Endothelial cell of umbilical vein (primary cell): Measurements from ENCODE around the gene FHOD3.

Source experiments
- MYC ChIP-seq: IDR thresholded peaks from one replicate; pipeline ENCODE4 v1.6.1; 2011; ENCODE audit warnings: mild to moderate bottlenecking, low read depth, low read length
- POLR2AphosphoS5 ChIP-seq: IDR thresholded peaks from 2 replicates; pipeline ENCODE4 v1.6.1; 2012; ENCODE audit warnings: low read depth, mild to moderate bottlenecking, control low read depth, low read length, moderate library complexity; ENCODE audit not compliant: insufficient read depth
- TF ChIP-seq, protein P1 (sequence below), 2 donors: IDR thresholded peaks; 1 replicate in 1 of 2; 2 replicates in 1 of 2; pipeline ENCODE4 v1.5.1; 2011; ENCODE audit warnings: low read length in 2 of 2, mild to moderate bottlenecking in 2 of 2, moderate library complexity in 2 of 2, control low read depth in 1 of 2, inconsistent platforms in 1 of 2, low read depth in 1 of 2; ENCODE audit not compliant: insufficient read depth in 1 of 2; ENCODE audit errors: extremely low read depth in 1 of 2

DNA sequence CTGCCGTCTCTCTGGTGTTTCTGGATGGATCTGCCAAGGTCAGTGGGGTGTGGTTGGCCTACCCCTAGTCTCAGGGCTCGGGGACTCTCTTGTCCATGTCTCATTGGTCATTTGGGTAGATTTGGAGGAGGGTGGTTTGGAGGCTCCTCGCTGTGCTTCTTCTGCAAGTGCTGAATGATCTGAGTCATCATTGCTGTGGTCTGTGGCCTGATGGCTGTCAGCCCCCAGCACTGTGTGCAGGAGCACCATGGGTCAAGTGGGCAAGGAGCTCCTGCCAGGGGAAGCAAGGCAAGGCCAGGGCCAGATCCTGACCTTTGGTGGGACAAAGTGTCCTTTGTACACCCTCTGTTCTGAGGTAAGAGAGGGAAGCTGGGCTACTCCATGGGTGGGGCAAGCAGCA is 221.8 kb downstream of the FHOD3 start:
- TF ChIP-seq POLR2AphosphoS5: no peak
- TF ChIP-seq, protein P1, sequence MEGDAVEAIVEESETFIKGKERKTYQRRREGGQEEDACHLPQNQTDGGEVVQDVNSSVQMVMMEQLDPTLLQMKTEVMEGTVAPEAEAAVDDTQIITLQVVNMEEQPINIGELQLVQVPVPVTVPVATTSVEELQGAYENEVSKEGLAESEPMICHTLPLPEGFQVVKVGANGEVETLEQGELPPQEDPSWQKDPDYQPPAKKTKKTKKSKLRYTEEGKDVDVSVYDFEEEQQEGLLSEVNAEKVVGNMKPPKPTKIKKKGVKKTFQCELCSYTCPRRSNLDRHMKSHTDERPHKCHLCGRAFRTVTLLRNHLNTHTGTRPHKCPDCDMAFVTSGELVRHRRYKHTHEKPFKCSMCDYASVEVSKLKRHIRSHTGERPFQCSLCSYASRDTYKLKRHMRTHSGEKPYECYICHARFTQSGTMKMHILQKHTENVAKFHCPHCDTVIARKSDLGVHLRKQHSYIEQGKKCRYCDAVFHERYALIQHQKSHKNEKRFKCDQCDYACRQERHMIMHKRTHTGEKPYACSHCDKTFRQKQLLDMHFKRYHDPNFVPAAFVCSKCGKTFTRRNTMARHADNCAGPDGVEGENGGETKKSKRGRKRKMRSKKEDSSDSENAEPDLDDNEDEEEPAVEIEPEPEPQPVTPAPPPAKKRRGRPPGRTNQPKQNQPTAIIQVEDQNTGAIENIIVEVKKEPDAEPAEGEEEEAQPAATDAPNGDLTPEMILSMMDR (IDR thresholded peaks at IDR 0.05; ENCODE audit: extremely low read depth in 1 of 2, insufficient read depth in 1 of 2, low read depth in 1 of 2, low read length in 2 of 2): no peak
- TF ChIP-seq MYC: no peak
